Stimulated activated CD8-positive, alpha-beta memory T cell treated with anti-CD3 and anti-CD28 coated beads, Interleukin-12 subunit alpha, Interleukin-12 subunit beta, amount 100 ng/mL, for 24 hours (primary cell): ENCODE data around the gene C1orf53.

Experiments
- DNase-seq: peaks from one replicate; pipeline ENCODE4 v3.0.0-alpha.2; 2020; ENCODE audit errors: extremely low read depth

The C1orf53 gene

DNA sequence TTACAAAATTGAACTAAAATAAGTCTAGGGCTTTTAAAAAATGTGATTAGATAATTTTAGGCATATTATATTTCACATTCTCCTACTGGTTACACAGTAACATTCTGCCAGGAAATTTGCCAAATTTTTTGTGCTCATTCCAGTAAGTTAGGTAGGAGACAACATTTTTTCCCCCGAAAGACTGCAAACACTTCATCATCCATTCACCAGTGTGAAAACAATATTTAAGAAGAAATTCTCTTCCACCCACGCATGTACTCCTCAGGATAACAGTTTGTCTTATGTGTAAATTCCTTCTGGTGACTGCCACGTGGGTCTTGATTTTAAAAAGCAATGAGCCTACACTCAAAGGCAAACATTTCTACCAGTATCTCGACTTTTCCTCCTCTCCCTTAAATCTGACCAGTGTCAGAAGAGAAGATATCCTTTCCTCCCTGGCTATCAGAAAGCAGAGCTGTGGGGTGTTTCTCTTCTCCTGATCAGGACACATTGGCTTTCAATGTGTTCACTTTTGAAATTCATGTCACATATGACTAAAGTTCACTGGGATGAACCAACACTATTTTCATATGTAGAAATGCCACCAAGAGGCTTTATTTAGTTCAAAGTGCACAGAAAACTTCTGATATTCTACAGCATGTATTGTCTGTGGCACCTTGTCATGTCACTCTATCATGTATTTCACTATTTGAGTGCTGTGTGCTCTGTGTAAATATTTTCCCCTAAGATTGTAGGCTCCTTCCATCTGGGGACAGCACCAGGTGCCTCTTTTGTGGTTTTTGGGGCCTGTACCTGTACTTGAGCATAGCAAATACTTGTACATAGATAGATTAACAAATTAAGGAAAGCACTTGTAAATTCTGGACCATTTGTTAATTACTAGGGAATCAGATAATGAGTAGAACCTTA, 53.3 kb downstream of the C1orf53 start:
- DNase-seq = no peak
